Stimulated activated CD4-positive, alpha-beta T cell treated with anti-CD3 and anti-CD28 coated beads, Interleukin-12 subunit alpha, Interleukin-12 subunit beta, amount 100 ng/mL, for 48 hours (primary cell): Measurements from ENCODE around the gene SND1.

Experiments
- DNase-seq, 3 donors: peaks; one replicate each; pipeline ENCODE4 v3.0.0-alpha.2; 2020; ENCODE audit warnings: low read depth in 2 of 3, low spot score in 1 of 3

SND1 gene

DNA sequence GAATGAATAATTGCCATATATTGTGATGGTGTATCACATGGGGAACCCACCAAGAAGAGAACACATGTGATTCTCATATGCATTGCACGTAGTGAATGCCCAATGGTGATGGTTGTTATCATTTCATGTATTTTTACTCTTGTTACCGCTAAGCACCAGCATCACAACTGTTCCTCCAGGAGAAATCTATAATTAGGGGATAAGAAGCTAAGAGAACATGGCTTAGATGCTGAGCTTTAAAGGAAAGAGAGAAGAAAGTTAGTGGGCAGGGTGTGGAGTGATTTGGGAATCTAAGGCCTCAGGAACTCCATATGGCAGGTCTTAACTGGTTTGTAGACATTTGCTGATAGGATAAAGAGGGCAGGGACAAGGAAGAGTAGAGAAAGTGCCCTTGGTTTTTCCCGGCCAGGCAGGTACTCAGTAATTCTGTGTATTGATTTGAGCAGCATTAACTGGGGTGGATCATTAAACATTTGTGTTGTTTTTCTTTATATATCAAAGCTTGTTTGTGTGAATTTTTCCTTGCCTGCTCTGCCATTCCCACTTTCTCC is 233.3 kb downstream of the SND1 start:
- no peak for DNase-seq

DNA sequence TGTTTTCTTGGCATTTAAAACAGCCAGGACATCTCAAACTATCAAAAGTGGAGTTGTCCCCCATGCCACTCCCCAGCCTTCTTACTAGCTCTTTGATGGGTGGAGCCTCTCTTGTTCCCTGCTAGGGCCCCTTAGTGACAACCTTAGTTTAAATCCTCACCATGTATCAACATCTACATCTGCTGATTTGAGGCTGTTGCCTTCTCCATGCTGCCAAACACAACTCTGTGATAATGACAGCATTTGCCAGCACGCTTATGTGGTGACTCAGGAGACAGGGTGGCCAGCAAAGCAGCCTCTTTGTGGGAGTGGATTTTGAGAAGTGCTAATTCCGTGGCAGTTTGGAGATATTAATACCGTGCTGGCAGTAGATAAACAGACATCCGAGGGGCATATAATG is 233.8 kb downstream of the SND1 start:
- DNase-seq, result no peak

DNA sequence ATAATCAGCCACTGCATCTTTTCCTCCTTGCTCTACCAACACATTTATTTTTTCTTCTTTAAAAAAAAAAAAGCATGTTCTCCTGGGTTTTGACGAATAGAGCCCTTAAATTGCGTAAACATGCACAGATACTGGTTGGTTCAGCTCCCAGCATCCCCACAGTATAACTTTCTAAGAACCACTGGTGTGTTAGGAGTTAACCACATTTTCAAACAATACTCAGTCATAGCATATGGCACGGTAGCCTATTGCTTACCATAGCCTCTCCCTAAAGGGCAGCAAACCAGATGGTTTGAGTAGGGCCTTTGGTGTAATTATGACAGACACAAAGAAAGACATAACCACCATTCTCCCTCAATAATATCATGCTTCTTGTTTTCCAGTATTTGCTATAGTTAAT is 234.3 kb downstream of the SND1 start:
- no peak for DNase-seq

DNA sequence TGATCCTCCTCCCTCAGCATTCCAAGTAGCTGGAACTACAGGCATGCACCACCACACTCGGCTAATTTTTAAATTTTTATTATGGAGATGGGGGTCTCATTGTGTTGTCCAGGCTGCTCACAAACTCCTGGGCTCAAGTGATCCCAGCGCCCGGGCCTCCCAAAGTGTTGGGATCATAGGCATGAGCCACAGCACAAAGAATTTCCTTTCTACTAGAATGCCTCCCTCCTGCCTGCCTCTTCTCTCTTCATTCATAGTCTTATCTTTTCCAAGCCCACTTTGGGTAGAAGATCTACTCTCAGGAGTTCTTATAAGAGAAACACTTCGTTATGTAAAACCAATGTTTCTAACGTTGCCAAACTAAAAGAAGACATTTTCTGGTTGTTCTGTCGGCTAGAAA is 235.1 kb downstream of the SND1 start:
- no peak for DNase-seq

DNA sequence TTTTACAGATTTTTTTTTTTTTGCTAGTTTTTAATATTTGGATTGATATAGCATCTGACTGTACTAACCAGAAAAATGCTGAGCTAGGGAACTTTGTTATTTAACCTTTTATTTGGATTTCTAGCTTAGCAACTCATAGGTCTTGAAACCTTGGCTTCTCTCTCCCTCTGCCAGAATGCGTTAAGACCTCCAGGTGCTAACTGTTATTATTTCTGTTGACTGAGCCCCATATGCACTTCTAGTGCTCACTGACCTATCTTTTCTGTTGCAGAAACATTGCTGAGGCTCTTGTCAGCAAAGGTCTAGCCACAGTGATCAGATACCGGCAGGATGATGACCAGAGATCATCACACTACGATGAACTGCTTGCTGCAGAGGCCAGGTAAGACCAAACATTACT is 235.6 kb downstream of the SND1 start:
- DNase-seq, result no peak

DNA sequence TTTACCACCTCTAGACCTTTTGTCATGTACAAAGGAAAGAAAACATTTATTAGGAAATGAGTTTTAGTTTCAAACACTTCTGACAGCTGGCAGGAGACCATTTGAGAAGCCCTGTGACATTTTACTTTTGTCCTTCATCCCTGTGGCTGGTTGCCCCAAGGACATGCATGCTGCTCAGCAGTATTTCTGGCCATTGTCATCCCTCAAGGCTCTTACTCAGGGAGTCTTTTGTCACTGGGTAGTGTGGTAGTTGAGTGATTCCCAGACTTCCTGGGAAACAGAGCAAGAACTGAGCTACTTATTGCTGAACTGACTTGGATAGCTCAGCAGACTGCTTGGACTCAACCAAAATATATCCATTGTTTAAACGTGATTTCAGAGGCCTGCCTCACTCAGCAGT is 236.4 kb downstream of the SND1 start:
- DNase-seq, result no peak

DNA sequence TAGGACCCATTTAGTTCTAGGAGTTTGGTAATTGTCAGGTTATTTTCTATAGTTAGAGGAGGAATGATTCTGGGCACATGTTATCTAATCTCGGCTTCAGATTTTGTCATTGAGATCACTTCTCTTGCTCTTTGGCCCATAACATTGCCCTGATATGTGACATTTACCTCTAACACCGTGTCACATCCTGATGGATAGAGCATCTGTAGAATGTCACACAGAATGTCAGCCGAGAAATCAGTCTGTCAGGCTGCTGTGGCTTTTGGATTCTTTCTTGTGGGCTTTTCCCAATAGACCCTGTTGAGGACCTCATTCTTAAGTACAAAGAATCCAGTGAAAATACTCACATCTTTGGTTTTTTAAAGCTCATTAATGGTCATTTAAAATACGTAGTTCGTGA is 236.8 kb downstream of the SND1 start:
- DNase-seq, result no peak

DNA sequence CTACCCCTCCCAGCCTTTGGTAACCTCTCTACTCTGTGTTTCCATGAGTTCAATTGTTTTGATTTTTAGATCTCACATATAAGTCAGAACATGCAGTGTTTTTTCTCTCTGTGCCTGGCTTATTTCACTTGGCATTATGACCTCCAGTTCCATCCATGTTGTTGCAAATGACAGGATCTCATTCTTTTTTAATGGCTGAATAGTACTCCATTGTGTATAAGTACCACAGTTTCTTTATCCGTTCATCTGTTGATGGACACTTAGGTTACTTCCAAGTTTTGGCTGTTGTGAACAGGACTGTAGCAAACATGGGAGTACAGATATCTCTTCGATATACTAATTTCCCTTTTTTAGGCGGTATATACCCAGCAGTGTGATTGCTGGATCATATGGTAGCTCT is 237.7 kb downstream of the SND1 start:
- DNase-seq, result no peak

DNA sequence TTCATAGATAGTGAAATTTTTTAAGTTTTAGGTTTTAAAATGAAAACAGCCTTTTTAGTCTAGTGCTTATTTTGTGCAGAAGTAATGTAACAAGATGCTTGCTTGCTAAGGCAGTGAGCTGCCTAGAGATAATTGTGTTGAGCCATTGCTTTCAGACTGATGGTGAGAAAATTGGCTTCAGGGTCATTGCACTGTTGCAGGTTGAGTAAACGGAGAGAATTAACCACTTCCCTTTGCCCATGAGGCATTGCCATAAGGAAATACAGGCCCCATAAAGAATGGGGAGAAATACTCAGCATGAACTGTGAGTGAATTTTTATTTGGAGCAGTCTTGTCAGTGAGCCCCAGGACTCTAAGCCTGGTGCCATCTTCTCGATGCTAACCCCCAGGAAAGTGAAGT is 238.7 kb downstream of the SND1 start:
- DNase-seq, result no peak

DNA sequence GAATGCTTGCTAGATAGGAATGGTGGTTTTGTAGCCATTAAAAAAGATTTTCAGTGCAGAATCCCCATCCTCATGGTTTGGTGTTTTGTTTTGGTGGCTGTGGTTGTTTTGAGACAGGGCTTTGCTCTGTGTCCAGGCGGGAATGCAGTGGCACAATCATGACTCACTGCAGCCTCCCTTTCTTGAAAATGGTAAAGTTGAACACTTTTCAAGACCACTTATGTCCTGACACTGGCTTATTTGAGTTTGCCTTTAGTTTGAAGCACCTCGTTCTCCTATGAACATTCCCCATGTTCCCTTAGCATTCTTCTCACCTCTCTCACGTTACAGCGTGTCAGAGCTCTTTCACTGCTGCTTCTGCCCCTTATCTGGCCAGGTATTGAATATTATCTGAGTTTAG is 239.2 kb downstream of the SND1 start:
- no peak for DNase-seq

DNA sequence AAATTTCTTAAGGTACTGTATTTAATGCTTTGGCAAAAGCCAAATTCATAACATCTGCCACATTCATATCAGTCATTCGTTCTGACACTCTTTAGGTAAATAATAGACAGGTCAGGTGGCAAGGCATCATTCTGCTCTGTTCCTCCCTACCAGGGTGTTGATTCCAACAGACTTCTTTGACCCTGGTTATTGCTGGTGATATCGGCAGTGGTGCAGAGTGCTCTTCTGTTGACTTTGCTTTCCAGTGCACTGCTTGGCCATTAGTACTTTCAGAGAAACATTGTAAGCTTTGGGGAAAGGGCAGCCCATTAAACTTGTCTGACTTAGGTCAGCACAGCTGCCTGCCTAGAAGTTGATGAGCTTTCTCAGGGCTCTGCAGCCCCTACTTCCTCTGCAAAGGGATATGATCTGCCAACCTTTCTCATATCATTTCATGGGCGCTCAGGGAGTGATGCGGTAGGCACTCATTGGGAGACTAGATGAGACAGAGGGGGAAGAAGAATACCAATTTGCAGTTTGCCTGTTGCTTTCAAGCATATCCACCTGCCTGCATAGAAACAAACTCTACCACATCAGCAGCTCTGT is 240.0 kb downstream of the SND1 start:
- no peak for DNase-seq

DNA sequence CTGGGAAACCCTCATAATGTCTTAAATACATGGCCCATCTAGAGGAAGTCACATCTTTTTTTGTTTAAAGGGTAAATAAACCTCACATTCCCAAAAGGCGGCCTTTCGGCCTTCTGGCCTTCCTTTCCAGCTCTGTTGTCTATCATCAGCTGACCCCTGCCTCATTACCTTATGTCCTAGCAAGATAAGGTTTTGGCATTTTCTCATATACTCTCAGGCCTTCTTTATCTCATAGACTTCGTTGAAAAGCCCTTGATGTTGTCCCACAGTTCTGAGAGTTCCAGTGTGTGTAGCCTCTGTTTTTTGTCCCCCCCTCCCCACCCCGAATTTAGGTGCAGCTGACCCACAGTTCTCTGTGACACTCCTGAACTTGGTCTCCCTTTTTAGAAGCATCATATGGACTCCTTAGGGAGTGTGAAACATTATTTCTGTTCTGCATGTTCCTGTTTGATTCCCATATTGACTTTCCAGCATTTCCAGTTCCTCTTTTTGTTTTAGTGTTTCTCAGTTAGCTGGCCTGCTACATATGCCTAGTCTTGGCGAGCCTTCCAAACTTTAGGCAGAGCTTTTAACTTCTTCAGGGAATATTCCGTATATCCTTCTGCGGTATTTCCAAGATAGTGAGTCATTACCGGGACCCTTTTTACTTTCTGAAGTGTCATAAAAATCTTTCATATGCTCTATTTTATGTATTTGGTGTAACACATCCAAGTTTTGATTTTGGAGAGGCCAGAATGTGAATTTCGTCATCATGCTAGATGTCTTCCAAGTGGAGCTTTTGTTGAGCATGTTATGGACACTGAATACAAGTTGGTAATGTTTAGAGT is 240.7 kb downstream of the SND1 start:
- no peak for DNase-seq

DNA sequence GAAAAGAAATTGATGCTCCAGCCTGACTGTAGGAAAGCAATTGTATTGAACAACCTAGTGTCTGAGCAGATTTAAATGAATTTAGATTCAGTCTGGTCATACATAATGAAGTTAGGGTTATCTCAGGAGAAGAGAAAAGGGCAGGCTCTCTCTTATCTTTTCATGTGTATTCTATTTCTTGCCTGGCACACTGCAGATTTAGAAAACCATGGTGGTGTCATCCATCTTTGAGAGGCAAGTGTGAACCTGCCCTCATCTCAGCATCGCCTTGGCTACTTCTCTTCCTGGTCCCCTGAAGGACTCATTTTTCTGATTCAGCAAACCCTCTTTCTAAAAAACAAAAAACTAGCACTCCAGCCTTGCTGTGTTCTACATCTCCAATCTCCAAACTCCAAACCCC is 241.6 kb downstream of the SND1 start:
- DNase-seq, result no peak

DNA sequence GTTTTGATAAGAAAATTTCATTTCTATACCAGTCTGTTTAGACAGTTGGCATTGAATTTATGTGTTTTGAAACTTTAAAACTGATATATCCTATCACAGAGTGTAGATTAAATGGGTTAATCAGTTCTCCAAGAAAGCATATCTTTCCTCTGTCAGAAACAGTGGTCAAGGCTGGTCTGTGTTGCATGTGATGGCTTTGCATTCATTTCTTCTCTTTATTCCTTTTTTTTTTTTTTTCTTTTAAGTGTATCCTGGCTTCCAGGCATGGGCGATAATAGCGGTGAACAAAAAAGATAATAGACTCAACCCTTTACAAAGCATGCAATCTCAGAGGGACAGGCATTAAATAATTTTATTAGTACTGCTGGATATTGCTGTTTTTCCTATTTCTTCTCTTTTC is 242.6 kb downstream of the SND1 start:
- no peak for DNase-seq

DNA sequence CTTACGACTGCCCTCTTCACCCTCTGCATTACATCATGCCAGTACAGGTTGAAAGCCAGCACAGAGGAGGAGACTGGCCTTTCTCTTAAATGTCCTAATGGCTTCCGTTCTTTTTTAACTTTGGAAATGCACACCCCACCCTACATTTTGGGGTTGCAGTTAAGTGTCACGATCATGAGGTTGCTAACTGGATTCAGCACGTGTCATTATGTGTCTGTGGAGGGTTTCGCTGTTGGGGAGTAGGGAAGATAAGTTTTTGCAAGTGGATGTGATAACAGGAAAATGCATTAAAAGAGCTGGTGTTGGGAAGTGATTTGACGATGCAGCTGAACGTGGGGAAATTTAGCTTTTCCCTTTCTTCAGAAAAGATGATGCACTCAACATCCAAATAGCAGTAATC is 243.4 kb downstream of the SND1 start:
- no peak for DNase-seq

DNA sequence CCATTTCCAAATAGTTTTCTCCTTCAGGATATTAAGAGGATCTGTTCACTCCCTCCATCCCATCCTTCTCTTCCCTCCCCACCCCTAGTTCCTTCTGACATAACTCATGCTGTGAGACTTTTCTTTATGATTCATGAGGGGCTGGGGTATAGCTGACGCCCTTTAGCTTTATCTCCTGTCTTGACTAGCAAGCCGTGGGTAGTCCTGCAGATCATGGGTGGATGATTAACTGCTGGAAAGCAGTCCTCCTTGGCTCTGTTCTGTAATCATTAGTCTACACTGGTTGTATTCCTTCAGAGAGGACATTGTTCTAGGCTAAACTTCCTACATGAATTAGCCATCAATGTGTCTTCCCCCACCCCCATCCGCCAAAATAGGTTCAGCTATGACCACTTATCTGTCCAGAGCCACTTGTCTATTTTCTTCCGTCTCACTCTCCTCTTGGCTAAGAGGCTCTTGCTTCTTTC is 243.9 kb downstream of the SND1 start:
- no peak for DNase-seq

DNA sequence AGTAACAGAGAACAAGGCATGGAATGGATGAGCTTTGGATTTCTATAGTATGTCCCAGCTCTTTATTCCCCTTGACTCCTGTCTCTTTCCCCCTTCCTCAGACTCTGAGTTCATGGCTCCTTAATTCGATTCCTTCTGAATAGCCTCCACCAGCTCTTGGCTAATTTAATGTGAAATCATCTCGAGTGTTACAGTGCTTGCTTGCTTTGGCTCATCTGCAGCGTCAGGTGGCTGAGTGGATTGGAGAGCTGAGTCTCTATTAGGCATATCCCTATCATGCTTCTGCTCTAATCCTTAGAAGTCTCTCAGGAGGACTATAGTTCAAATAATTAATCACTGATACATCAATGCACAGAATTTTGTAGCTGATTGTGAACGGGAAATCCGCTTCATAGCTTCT is 244.7 kb downstream of the SND1 start:
- no peak for DNase-seq

DNA sequence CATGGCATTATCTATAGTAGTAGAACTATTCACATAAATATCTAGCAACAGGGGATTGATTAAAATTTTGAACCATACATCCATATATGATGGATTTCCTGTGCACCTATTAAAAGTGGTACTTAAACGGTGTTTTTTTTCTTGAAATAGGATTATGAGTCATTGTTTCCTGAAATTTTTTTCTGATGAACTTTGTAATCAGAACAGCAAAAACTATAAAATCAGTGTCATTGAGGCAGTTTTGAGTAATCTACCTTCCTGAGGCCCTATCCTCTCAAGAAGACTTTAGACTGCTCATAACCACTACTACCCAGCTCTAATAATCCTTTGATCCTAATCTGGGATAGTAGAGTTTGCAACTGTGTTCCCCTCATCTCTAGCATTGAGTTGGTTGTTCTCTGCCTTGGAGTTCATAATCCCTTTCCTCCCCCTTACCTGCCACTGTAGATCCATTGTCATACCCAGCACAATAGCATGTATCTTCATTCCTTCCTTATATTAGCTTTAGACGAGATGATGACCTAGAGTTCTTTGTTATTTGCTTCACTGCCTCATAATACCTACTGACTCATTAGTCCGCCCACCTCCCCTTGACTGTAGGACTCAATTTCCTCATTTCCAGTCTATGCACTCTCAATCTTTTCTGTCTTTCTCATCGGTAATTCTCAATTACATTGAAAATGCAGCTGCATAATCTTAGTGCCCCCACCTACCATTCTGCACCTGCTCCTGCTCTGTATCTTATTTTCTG is 245.9 kb downstream of the SND1 start:
- DNase-seq, result peak in 2 of 3 donors; percentile 1 to 27

DNA sequence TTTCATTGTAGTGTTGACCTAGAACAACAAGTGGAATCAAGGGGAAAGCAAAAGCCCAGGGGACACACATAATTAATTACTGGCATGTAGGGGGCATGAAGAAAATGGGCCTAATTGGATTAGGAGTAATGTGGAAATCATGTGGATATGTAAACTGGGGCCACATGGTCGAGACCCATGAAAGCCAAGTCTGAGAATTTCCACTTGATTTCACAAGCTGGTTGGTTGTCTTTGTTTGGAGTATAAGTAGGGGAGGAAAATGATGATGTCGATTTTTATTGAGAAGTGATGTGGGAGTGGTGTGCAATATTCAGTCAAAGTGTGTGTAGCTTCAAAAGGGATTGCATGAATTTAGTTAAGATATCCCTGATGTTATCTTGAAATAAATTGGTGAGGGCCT is 247.4 kb downstream of the SND1 start:
- no peak for DNase-seq

DNA sequence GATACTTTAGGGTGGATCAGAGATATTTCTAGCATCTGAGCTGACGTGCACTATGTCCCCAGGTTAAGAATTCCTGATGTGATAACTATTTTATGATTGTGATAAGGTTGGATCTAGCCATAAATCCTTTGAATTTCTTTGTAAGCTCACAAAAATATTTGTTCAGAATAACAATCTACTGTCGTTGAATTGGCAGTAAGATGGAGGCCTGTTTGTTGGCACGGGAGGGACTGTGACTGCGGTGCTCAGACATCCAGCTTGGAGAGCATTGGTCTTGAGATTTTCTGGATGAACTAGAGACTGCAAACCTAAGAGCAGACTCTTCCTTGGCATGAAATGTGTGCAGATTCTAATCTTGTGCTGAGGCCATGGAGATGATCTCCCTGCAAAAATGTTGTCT is 248.1 kb downstream of the SND1 start:
- DNase-seq, result no peak

DNA sequence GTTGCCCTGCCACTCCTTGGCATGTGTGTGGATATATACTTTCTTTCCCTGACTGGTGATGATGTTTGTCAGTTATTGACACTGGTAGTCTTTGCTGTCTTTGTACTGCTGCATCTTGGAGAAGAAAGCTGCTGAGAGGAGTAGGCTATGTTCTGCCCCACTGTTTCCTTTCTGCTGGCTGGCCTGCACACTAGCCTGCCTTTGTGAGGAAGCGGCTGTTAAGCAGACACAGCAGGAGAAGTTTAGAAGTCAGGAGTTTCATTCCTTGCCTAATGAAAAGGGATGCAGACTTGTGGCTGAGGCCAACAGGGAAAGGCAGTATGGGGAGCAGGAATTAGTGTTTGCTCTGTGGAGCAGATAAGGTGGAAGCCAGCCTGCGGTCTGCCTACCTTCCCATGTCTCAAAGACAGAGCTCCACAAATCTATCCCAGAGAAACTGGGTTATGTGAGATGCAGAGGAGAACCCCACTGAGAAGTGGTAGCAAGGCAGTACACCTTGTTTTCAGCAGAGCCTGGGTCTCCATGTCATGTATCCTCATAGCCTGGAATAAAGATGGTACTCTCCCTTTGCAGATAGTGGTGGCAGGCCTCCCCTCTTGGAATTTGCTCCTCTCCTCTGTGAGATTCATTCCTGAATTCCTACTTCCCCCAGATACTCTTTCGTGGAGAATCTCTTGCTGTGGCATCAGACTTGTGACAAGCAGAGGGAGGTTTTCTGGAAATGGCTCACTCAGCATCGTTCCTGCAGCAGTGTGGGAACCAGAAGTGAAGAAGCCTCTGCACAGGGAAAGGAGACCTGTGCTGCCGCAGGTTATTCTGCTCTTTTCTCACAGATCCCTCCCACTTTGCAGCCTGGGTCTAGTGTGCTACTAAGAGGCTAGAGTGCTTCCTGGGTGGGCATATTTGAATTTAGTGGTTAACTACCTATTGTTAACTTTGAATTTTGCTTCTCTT is 249.0 kb downstream of the SND1 start:
- no peak for DNase-seq
